Stimulated activated CD4-positive, alpha-beta T cell treated with anti-CD3 and anti-CD28 coated beads, Interleukin-15, amount 100 ng/mL, for 24 hours (primary cell): ENCODE data around the gene ZNF536.
"Not testable (repeated sequence)": the region's sequence is repeated elsewhere in the genome, so short reads cannot be mapped to it uniquely, and the experiment has no call there.

ENCODE experiments used
- DNase-seq: peaks from one replicate; pipeline ENCODE4 v3.0.0-alpha.2; 2020

Gene ZNF536

GRCh38 chr19:30490760-30491159, 118.6 kb downstream of the ZNF536 start:
- DNase-seq, result no peak

DNA sequence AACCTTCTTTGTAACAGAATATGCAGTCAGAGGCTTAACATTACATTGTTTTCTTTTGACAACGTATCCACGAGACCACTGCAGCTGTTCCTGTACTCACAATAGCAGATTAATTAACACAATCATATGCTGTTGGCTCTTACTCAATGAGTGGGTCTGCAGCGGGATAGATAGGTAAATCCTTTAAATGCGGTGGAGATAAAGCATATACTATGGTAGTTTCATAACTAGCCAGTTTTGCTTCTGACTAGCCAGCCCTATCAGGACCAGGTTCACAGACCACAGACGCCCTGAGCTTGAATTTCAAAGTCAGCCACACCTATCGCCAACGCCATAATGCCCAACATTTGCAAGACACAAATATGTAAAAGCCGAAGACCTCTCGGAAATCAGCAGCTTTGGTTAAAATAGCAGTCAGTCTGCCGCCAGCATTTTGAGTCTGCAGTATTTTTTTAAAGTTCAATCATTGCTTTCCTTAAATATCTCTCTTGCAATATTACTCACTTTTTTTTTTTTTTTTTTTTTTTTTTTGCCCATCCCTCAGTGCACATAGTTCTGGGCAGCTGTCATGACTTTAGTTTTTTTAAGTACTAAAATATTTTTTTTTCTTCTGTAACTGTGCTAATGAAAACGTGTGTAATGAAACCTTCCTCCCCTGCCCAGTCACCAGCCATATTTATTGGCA, 120.5 kb downstream of the ZNF536 start:
- DNase-seq, result no peak

DNA sequence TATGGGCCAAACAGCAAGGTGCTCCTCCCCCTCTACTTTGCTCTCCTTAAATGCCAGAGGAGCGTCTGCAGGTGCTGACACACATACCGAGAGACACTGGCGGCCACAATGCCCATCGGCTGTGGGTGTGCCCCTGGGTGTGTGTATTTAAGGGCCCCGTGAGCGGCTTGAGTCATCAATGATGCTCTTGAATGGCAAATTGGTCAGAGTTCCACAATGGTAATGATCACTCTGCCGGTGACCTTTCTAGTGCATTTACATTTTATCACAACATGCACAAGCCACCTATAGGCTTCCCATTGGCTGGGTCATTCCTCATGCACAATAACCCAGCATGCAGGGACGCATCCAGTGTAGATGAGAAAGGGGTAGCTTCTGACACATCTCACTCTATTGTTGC, 124.8 kb downstream of the ZNF536 start:
- no peak for DNase-seq

DNA sequence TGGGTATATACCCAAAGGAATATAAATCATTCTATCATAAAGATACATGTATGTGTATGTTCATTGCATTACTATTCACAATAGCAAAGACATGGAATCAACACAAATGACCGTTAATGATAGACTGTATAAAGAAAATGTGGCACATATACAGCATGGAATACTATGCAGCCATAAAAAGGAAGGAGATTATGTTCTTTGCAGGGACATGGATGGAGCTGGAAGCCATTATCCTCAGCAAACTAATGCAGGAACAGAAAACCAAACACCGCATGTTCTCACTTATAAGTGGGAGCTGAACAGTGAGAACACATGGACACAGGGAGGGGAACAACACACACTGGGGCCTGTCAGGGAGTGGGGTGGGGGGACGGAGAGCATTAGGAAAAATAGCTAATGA, 125.9 kb downstream of the ZNF536 start:
- DNase-seq, result not testable (repeated sequence)

GRCh38 chr19:30498707-30499106, 126.5 kb downstream of the ZNF536 start:
- DNase-seq, result no peak

- no peak for DNase-seq
Measured at GRCh38 chr19:30504272-30504671, 132.1 kb downstream of the ZNF536 start.

DNA sequence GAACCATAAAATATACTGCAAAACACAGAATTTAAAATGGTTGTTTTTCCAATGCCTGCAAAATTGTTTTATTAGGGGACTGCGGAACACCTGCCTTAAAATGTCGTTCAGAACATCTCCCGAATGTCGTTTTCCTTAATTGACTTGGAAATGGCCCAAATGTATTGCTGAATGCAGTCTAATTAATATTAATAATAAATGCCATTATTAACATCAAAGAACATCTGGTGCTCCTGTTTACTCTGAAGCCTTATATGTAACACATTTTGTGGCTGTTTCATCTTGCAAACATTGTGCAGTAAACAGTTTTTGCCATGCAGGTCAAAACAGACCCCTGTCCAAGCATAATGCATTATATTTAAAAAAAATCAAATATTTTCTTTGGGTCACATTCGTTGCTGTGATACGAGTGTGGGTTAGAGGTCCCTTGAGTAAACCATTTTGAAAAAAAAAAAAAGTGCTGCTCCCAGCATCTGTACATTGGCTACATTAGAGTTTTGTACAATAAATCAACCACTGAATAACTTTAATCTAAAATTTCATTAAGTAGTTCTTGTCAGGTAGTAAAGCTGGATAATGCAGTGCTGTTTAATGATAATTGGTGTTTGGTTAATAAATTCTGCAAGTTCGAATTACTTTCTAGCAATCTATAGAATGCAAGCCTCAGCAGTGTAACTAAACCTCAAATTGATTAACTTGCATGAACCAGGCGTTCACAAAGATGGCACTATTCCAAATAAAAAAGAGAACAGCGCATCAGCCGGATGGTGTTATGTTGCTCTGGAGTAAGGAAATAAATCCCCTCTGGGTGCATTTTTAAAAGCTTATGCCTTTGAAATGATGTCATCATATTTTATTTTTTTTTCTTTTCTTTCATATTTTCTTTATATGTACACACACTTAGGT, 140.2 kb downstream of the ZNF536 start:
- no peak for DNase-seq

GRCh38 chr19:30513082-30513411, 140.9 kb downstream of the ZNF536 start:
- no peak for DNase-seq

DNA sequence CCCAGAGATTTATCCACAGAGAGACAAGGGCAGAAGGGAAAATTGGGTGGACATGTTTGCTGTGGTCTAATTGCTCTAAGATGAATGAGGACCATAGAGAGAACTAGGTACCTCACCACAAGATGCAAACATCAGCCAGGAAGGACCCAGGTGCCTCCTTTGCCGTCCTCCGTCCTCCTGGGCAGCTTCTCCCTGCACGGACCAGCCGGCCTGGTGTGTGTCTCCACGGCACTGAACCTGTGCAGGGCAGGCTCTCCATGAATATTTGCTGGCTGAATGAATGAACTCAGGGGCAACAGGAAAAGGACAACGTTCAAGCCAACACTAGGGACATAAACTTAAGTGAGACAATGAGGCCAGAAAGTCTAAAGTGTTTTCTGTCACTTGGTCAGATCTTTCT, 143.9 kb downstream of the ZNF536 start:
- no peak for DNase-seq

- no peak for DNase-seq
Measured at GRCh38 chr19:30516531-30516930, 144.3 kb downstream of the ZNF536 start.

GRCh38 chr19:30518965-30519606, 146.9 kb downstream of the ZNF536 start:
- DNase-seq, result no peak

DNA sequence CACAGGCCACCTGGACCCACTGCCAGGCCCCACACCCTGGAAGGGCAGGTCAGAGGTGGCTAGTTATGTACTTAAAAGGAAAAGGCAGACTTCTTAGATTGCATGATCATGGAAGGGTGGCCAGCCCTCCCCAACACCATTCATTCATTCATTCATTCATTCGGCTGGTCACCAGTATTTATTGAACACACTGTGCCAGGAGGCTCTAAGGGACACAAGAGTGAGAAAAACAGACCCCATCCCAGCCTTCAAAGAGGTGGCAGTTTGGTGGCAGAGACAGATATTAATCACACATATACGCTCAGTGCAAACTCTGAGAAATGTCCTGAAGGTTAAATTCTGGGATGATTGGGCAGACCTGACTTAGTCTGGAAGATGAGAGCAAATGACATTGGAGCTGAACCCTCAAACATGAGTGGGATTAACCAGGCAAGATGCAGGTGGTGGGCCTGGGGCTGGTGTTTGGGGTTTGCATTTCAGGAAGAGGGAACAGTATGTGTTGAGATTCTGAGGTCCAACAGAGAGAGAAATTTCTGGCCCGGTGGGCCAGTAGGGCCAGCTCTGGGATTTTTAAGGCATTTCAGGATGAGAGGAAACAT, 147.5 kb downstream of the ZNF536 start:
- no peak for DNase-seq

- DNase-seq, result no peak
Measured at GRCh38 chr19:30520735-30521479, 148.7 kb downstream of the ZNF536 start.

GRCh38 chr19:30521937-30522336, 149.8 kb downstream of the ZNF536 start:
- DNase-seq, result no peak

- no peak for DNase-seq
Measured at GRCh38 chr19:30522341-30522740, 150.2 kb downstream of the ZNF536 start.

- DNase-seq, result no peak
Measured at GRCh38 chr19:30523791-30524190, 151.6 kb downstream of the ZNF536 start.

- no peak for DNase-seq
Measured at GRCh38 chr19:30525383-30525782, 153.2 kb downstream of the ZNF536 start.

- DNase-seq, result no peak
Measured at GRCh38 chr19:30528919-30529318, 156.7 kb downstream of the ZNF536 start.

GRCh38 chr19:30529876-30530275, 157.7 kb downstream of the ZNF536 start:
- no peak for DNase-seq

- no peak for DNase-seq
Measured at GRCh38 chr19:30530751-30531150, 158.6 kb downstream of the ZNF536 start.

DNA sequence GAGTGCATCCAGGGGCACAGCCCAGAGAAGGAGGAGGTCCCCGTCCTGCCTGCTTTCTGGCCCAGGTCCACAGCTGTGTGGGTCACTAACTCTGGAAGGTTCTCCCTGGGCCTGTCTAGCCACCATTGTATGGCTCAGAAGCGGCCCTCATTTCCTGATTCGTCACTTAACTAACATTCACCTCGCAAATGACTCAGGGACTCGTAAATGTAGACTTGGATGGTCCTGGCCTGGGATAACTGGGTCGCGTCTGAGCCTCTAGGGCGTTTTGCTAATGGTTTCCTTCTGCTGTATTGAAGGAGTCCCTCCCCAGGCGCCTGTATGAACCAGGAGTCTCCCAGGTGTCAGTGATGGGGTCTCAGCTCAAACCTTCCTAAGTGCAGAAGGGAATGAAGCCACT, 162.8 kb downstream of the ZNF536 start:
- no peak for DNase-seq

DNA sequence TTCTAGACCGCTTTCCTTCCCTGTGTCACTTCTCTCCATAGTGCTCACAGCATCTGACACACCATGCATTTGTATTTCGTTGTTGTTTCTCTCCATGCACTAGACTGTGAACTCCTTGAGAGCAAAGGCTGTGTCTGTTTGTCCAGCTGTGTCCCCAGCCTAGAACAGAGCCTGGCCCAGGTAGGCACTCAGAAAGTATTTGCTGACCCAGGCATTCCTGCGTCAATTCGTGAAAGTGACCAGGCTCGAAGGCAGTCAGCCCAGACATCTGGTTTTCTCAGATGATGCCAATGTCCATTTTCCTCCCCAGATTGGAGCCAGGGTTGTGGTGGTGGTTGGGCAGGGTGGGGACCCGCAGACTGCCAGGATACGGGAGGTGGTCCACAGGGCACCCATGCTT, 164.8 kb downstream of the ZNF536 start:
- DNase-seq, result no peak

GRCh38 chr19:30539315-30539714, 167.1 kb downstream of the ZNF536 start:
- no peak for DNase-seq
